Fibroblast of the aortic adventitia (primary cell): ENCODE measurements around the gene KIF16B. TPM values are rescaled to one million over a fixed set of nuclear protein-coding genes. Genes with fewer than 3 reads are reported as not detected.

Experiments
- DNase-seq: peaks from one replicate; pipeline ENCODE4 v3.0.0-alpha.2; 2010; ENCODE audit warnings: low read depth
- H3K4me3 ChIP-seq: 2 replicates; pipeline ENCODE4 v1.5.1; 2011; ENCODE audit warnings: low read depth, mild to moderate bottlenecking, control low read depth, low read length, moderate library complexity
- total RNA-seq: library from RNA; depleted of rRNA; stranded (reverse); fragments of >200 nt; gene quantifications from 2 replicates; pipeline ENCODE4 v1.2.3, GENCODE V29; 2012; ENCODE audit warnings: low replicate concordance
- TF ChIP-seq, protein P1 (sequence below): IDR thresholded peaks from 2 replicates; pipeline ENCODE4 v1.5.1; 2011; ENCODE audit warnings: mild to moderate bottlenecking, low read length, control low read depth, inconsistent platforms; ENCODE audit not compliant: insufficient read depth

Gene KIF16B
- total RNA-seq, 1 donor = 14.5 TPM

DNA sequence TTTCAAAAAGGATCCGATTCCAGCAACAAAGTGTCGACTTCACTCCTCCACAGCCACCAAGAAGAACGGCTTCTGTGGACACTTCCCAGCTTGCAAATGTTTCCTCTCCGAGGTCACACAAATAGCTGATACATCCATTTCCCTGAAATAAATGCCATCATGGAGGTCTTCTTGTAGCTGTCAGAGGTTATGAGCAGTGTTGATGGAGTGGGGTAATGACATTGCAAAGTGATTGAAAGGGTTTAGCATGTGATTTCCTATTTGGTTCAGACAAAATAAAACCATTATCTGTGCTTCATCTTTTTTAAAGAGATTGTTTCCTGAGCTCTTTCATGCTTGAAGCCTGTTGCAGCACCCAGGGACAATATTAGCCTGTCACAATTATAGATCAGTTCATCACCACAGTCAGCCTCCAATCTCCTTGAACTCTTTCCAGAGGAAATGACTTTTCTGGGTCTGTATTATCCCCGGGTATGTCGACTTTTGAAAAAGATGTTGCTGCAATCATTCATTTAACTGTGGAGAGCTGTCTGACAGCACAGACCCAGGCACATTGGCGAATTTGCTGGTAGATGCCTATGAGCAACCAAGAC is 16.9 kb upstream of the KIF16B start:
- H3K4me3 ChIP-seq = no peak overlapping the region
- TF ChIP-seq, protein P1, sequence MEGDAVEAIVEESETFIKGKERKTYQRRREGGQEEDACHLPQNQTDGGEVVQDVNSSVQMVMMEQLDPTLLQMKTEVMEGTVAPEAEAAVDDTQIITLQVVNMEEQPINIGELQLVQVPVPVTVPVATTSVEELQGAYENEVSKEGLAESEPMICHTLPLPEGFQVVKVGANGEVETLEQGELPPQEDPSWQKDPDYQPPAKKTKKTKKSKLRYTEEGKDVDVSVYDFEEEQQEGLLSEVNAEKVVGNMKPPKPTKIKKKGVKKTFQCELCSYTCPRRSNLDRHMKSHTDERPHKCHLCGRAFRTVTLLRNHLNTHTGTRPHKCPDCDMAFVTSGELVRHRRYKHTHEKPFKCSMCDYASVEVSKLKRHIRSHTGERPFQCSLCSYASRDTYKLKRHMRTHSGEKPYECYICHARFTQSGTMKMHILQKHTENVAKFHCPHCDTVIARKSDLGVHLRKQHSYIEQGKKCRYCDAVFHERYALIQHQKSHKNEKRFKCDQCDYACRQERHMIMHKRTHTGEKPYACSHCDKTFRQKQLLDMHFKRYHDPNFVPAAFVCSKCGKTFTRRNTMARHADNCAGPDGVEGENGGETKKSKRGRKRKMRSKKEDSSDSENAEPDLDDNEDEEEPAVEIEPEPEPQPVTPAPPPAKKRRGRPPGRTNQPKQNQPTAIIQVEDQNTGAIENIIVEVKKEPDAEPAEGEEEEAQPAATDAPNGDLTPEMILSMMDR = no peak
- DNase-seq = no peak

DNA sequence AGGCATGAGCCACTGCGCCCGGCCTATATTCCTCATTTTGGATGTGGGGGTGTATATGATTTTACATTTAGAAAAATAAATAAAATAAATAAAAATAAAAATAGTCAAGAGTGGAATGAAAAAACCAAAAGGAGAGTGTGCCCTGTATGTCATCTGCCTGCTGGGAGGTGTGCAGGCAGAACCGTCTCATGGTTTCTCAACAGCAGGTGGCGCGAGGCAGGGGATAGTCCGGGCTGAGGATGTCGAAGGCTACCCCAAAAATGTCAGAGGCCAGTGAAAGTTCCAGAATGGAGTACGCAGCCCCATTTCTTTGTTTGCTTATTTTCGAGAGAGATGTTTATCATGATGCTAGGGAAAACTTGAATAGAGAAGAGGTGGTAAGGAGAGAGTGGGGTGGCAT is 16.4 kb upstream of the KIF16B start:
- TF ChIP-seq, protein P1 = no peak
- DNase-seq = no peak
- H3K4me3 ChIP-seq = no peak overlapping the region

DNA sequence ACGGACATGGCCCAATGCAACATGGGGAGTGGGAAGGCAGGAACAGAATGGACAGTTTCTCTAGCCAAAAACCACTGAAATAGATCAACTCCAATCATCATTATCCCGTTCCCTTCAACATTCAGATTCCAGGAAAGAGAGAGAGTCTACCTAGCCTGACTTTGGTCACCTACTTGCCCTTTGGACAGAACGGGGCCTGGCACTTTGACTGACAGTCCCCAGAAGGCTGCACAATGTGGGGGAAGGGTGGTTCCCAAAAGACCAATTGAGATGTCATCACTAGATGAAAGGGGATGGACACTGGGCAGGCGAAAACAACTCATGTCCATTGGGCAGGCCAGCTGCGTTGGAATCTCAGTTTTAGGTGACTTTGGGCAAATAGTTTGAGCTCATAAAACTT is 15.0 kb upstream of the KIF16B start:
- no peak for DNase-seq
- TF ChIP-seq, protein P1 = no peak
- H3K4me3 ChIP-seq = no peak overlapping the region

DNA sequence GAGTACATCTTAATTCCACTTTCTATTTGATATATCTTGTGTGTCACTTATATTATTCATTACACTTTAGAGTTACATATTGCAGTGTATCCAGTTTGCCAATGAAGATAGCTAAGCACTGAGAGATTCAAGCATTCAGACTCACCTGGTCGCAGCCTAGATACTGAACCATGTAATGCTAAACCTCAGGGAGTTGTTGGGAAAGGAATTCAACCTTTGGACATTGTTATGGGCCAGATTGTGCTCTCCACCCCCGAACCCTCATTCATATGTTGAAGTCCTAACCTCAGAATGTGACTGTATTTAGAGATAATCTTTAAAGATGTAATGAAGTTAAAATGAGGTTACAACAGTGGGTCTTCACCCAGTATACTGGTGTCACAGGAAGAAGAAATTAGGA is 13.8 kb upstream of the KIF16B start:
- no peak overlapping the region for H3K4me3 ChIP-seq
- TF ChIP-seq, protein P1 = no peak
- DNase-seq = no peak

DNA sequence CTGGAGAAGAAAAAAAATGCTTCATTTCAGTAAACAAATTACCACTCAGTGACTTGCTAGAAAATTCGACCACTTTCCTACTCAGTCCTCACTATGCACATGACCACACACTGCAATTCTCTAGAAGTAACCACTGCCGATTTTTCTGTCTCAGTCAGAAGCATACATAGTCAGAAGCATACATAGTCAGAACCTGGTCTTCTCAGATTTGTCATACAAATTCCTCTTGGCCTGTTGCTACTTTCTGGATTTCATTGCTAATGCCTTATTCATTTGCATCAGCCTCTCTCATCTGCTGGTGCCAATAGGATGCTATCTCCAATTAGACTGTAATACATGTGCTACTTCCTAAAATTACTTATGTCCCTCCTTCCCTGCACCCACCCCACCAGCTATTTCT is 10.2 kb upstream of the KIF16B start:
- peak; percentile 2 for DNase-seq

DNA sequence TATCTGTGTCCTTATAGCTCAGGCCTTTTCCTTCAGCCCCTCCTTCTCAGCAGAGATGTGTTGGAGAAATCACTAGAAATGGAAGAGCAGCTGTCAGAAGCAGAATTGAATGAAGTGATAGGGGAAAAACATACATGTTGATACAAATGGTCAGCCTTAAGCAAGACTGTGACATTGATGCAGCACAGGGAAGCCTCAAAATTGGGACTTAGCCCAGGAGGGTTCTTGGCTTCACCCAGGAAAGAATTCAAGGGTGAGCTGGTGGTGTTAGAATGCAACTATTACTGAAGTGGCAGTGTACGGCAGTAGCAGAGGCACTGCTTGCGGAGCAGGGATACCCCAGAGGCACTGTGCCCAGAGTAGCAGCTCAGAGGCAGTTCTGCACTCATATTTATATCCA is 8.0 kb upstream of the KIF16B start:
- no peak overlapping the region for H3K4me3 ChIP-seq
- DNase-seq = peak; percentile 5
- TF ChIP-seq, protein P1 = no peak

More for the DNA sequence above, 10.2 kb upstream of the KIF16B start:
- no peak overlapping the region for H3K4me3 ChIP-seq
- TF ChIP-seq, protein P1 = no peak

DNA sequence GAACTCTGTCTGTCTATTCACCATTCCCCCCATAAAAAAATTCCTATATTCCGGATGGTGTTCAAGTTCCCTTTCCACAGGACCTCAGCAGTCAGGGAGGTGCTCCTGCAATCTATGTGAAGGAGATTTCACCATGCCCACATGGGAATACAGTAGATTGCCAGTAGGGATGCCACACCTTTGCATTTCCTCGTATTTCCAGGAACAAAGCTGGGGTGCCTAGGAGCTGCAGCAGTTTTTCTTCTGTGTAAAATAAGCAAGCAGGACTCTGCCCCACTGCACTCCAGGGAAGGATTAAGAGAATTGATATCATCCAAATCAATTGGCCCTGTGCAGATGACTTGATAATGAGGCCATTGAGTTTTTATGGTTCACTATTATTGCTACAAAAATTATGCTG is 7.4 kb upstream of the KIF16B start:
- TF ChIP-seq, protein P1 = no peak
- DNase-seq = no peak
- no peak overlapping the region for H3K4me3 ChIP-seq
